ENCODE results near the gene SUMO1.

The SUMO1 gene

DNA sequence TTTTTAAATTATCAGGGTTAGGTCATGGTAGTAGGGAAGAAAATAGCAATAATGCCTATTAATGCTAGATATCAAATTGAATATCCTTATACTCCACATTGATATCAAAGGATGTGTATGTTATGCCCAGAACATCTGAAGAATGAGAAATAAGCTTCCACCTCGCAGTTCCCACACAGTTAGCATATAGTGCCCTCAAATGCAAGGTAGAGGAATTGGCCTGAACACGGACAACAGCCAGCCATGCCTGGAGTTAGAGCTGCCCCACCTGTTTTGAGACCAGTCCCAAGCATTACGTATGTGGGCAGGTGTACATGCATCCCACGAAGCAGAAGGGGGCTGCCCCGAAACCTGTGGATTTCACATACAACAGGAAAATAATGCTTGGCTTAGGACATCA lies 79.6 kb downstream of the SUMO1 start:
- intact Hi-C loops (cut with DNase I), result no loop called here
- no peak for DNase-seq

- no peak for DNase-seq
- intact Hi-C loops (cut with DNase I), result no loop called here
Measured at GRCh38 chr2:202157211-202157990, 81.0 kb downstream of the SUMO1 start.

All from posterior cingulate gyrus (tissue), 11 donors.